ENCODE results near the gene UBA7.

DNA sequence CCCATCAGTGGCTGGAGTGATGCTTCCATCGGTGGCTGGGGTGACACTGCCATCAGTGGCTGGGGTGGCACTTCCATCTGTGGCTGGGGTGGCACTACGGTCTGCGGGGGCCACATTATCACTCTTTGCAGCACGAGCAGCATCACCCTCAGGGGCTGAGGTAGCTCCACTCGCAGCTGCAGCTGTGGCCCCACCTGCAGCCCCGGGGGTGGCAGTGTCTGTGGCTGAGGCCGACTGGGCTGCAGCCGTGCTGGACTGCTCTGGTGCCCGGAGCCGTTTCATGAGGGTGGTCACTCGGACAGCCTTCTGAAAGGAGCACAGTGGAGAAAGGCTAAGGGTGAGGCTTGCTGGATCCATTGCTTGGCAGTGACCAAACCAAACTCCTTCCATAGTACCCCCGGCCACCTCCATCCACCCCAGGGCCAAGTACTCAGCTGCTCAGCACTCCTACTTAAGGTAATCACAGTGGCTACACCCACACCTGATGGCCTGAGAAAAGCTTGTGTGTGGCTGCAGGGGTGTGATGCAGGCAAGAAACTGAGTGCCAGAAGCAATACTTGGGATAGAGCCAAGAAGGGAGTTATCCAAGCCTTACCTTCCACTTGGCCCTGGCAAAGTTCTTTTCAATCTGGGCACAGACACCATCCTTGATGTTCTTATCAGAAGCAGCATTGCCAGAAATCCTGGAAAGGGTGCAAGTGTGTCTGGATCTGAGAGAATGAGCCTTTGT lies 46.0 kb upstream of the UBA7 start:
- TF ChIP-seq, protein P1, sequence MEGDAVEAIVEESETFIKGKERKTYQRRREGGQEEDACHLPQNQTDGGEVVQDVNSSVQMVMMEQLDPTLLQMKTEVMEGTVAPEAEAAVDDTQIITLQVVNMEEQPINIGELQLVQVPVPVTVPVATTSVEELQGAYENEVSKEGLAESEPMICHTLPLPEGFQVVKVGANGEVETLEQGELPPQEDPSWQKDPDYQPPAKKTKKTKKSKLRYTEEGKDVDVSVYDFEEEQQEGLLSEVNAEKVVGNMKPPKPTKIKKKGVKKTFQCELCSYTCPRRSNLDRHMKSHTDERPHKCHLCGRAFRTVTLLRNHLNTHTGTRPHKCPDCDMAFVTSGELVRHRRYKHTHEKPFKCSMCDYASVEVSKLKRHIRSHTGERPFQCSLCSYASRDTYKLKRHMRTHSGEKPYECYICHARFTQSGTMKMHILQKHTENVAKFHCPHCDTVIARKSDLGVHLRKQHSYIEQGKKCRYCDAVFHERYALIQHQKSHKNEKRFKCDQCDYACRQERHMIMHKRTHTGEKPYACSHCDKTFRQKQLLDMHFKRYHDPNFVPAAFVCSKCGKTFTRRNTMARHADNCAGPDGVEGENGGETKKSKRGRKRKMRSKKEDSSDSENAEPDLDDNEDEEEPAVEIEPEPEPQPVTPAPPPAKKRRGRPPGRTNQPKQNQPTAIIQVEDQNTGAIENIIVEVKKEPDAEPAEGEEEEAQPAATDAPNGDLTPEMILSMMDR (IDR thresholded peaks at IDR 0.05), result no peak
- no peak for TF ChIP-seq EZH2phosphoT487 (IDR thresholded peaks at IDR 0.05)

All from neural progenitor cell (in vitro differentiated cells).